ENCODE measurements around the gene MDFI. TPM values are rescaled to one million over a fixed set of nuclear protein-coding genes. Genes with fewer than 3 reads are reported as not detected.

Gene MDFI
- total and polyA plus RNA-seq, 8 donors: 0.46 to 7.4 (median 2.2) TPM

- FAIRE-seq: no peak
- peaks cover 0 to 39% (median 11%) of the 10 kb centered on the region in 3 donors for H3K36me3 ChIP-seq
Measured at GRCh38 chr6:41591859-41592502, 46.3 kb upstream of the MDFI start.

GRCh38 chr6:41593406-41593805, 44.9 kb upstream of the MDFI start:
- ATAC-seq (no peak), FAIRE-seq (no peak), DNase-seq (peak in 1 of 6 donors; percentile 30)
- Histone ChIP-seq H3K27me3 (no peaks in the 10 kb centered on the region), H3K36me3 (peaks cover 0 to 38% (median 11%) of the 10 kb centered on the region in 3 donors), H3K9me3 (no peaks in the 10 kb centered on the region), H3K27ac (no peak overlapping the region), H3K4me1 (no peaks in the 10 kb centered on the region), H3K4me3 (no peak overlapping the region)
- no peak for TF ChIP-seq CTCF (IDR thresholded peaks at IDR 0.05)
- intact Hi-C loops (cut with DNase I): loop anchor here in 1 of 3 donors (5.0 kb wide), 2 partner anchors 131 to 221 kb away; no protein-coding TSS in a partner anchor
- WGBS, 2 donors: 90 to 91% methylated on average over 24 of the region's 24 CpGs

More at GRCh38 chr6:41591859-41592502, 46.3 kb upstream of the MDFI start:
- H3K27me3 ChIP-seq: no peaks in the 10 kb centered on the region
- 4% methylated on average over 7 of the region's 7 CpGs for WGBS, 2 donors
- H3K27ac ChIP-seq: no peak overlapping the region
- DNase-seq: peak; percentile 56 to 91 (median 80)
- intact Hi-C loops (cut with DNase I): loop anchor here in 1 of 3 donors (5.0 kb wide), 2 partner anchors 130 to 220 kb away; no protein-coding TSS in a partner anchor
- no peaks in the 10 kb centered on the region for H3K9me3 ChIP-seq
- no peak overlapping the region for H3K4me3 ChIP-seq
- TF ChIP-seq CTCF (IDR thresholded peaks at IDR 0.05): peak; percentile 82 to 95 (median 90)
- peak; percentile 58 to 85 (median 75) for ATAC-seq
- H3K4me1 ChIP-seq: no peaks in the 10 kb centered on the region

- Histone ChIP-seq H3K4me3 (no peak overlapping the region), H3K27me3 (no peaks in the 10 kb centered on the region), H3K36me3 (peaks cover 0 to 38% (median 11%) of the 10 kb centered on the region in 3 donors), H3K27ac (no peak overlapping the region), H3K9me3 (no peaks in the 10 kb centered on the region), H3K4me1 (no peaks in the 10 kb centered on the region)
- no peak for ATAC-seq
- TF ChIP-seq CTCF (IDR thresholded peaks at IDR 0.05): no peak
- DNase-seq: peak in 2 of 6 donors; percentile 42 to 61
- FAIRE-seq: no peak
- intact Hi-C loops (cut with DNase I): loop anchor here in 1 of 3 donors (5.0 kb wide), 2 partner anchors 132 to 222 kb away; no protein-coding TSS in a partner anchor
- WGBS, 2 donors: 90 to 92% methylated on average over 10 to 11 of the region's 11 CpGs
Measured at GRCh38 chr6:41593839-41594238, 44.4 kb upstream of the MDFI start.

GRCh38 chr6:41594326-41594725, 43.9 kb upstream of the MDFI start:
- Histone ChIP-seq H3K4me3 (no peak overlapping the region), H3K9me3 (no peaks in the 10 kb centered on the region), H3K36me3 (peaks cover 0 to 43% (median 11%) of the 10 kb centered on the region in 3 donors), H3K4me1 (no peaks in the 10 kb centered on the region), H3K27me3 (no peaks in the 10 kb centered on the region), H3K27ac (no peak overlapping the region)
- 88 to 95% methylated on average over 5 of the region's 5 CpGs for WGBS, 2 donors
- no peak for DNase-seq
- no peak for TF ChIP-seq CTCF (IDR thresholded peaks at IDR 0.05)
- intact Hi-C loops (cut with DNase I): loop anchor here in 1 of 3 donors (5.0 kb wide), 2 partner anchors 132 to 222 kb away; no protein-coding TSS in a partner anchor
- FAIRE-seq: no peak
- no peak for ATAC-seq

GRCh38 chr6:41594766-41595165, 43.5 kb upstream of the MDFI start:
- no peak overlapping the region for H3K4me3 ChIP-seq
- peaks cover 0 to 44% (median 11%) of the 10 kb centered on the region in 3 donors for H3K36me3 ChIP-seq
- intact Hi-C loops (cut with DNase I): loop anchor here in 1 of 3 donors (5.0 kb wide), 2 partner anchors 132 to 222 kb away; no protein-coding TSS in a partner anchor
- DNase-seq (peak in 2 of 6 donors; percentile 50 to 56), FAIRE-seq (no peak), ATAC-seq (no peak)
- TF ChIP-seq CTCF (IDR thresholded peaks at IDR 0.05): no peak
- no peaks in the 10 kb centered on the region for H3K9me3 ChIP-seq
- no peaks in the 10 kb centered on the region for H3K4me1 ChIP-seq
- no peak overlapping the region for H3K27ac ChIP-seq
- 91 to 94% methylated on average over 15 of the region's 15 CpGs for WGBS, 2 donors
- H3K27me3 ChIP-seq: no peaks in the 10 kb centered on the region
